Stimulated activated CD8-positive, alpha-beta memory T cell treated with anti-CD3 and anti-CD28 coated beads, Interleukin-12 subunit alpha, Interleukin-12 subunit beta, amount 100 ng/mL, for 1 hour (primary cell): Measurements from ENCODE around the gene SSBP2.
"Not testable (repeated sequence)": the region's sequence is repeated elsewhere in the genome, so short reads cannot be mapped to it uniquely, and the experiment has no call there.

Experiments used
- DNase-seq: peaks from one replicate; pipeline ENCODE4 v3.0.0-alpha.2; 2020; ENCODE audit warnings: low read depth

SSBP2 gene

GRCh38 chr5:81427566-81427965, 323.3 kb downstream of the SSBP2 start:
- DNase-seq = no peak

- no peak for DNase-seq
Measured at GRCh38 chr5:81426359-81427030, 324.4 kb downstream of the SSBP2 start.

DNA sequence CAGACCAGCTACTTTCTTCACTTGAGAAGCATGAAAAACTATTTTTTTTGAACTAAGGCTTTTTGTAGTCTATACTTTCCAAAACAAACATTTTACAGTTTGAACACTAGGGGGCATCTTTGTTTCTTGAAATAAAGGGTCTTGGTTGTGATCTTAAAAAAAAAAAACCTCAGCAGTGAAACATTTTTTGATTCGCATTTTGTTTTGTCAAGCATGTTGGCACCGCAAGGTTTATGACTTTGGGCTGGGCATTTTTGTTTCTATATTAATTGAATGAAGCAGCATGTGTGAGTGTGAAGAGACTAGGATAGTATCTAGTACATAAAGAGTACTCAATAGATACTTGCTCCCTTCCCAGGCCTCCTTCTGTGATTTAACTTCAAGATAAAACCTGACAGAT, 325.3 kb downstream of the SSBP2 start:
- no peak for DNase-seq

DNA sequence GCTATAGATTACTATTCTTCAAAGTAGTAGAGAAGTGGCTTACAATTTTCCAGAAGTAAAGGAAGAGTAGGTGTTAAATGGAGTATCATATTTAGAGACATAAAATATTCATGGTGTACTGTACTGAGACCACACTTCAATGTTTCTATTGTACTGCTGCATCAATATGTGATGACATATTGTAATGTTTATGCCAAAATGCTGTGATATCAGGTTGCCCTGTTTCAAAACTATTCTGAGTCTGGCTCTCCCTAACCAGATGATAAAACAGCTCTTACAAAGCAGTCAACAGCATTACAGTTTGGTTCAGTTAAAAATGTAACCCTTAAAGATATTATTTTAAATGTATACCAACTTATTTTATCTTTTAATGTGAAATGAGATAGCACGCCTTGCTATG, 326.2 kb downstream of the SSBP2 start:
- no peak for DNase-seq

DNA sequence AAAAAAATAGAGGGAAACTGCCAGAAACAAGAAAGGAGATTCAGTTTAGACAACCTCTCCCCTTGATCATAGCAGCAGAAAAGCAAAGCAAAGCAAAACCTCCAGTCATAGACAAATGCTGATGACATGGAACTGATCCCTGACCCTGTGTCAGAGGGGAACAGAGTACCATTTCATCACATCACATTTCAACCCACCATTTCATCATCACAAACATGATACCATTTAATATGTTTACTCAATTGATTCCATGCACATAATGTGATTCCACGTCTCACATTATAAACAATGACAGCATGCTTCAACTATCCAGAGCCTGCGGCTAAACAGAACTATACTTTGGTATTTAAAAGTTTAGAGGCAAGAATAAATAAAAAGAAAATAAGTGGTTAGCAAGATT, 328.2 kb downstream of the SSBP2 start:
- no peak for DNase-seq

- DNase-seq = no peak
Measured at GRCh38 chr5:81420039-81420667, 330.7 kb downstream of the SSBP2 start.

GRCh38 chr5:81418606-81419005, 332.3 kb downstream of the SSBP2 start:
- no peak for DNase-seq

DNA sequence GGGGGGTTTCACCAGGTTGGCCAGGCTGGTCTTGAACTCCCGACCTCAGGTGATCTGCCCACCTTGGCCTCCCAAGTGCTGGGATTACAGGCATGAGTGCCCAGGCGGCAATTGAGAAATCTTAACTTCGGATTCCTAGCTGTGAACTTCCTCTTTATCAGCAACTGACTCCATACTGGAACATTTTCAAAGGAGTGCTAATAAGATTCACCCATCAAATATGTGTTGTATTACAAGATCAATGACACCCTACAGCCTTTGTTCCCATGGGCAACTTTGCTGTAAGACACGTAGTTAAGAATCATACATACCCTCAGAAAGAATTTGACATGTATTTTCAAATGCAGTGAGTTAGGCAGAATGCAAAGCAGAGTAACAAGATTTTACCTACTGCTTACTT, 333.8 kb downstream of the SSBP2 start:
- DNase-seq = no peak

DNA sequence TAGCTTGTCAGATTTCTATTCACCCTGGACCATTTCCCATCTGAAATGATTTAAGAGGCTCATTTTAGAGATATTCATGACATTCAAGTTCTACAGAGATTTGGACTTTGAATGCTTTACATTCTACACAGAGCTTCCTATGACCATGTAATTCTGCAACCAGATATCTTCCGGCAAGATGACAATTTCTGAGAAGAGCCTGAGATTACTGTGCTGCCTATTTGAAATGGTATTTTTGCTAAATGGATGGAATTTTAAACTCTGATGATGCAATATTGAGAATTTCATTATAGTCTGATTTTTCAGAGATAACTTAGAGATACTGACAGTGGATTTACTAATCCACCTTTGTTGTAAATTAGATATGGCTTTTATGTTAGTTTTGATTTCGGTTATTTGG, 341.0 kb downstream of the SSBP2 start:
- no peak for DNase-seq

DNA sequence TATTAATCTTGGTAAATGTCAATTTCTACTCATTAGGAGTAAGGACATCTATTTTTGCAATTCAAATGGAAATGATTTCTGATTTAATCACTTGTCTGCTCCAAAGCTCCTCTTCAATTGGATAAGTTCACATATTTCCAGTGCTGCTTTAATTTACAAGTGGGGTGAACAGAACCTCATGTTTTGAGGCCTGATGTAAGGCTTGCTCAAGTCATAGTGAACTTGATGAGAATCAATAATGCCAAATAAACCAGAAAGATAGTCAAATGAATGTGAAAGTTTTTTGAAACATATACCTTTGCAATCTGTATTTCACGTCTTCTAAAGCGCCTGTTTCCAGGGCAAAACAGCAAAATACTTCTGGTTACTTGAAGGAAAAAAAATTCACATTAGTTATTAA, 341.5 kb downstream of the SSBP2 start:
- no peak for DNase-seq

GRCh38 chr5:81408496-81408895, 342.4 kb downstream of the SSBP2 start:
- no peak for DNase-seq

- not testable (repeated sequence) for DNase-seq
Measured at GRCh38 chr5:81407811-81408210, 343.1 kb downstream of the SSBP2 start.

- no peak for DNase-seq
Measured at GRCh38 chr5:81405126-81405891, 345.6 kb downstream of the SSBP2 start.

DNA sequence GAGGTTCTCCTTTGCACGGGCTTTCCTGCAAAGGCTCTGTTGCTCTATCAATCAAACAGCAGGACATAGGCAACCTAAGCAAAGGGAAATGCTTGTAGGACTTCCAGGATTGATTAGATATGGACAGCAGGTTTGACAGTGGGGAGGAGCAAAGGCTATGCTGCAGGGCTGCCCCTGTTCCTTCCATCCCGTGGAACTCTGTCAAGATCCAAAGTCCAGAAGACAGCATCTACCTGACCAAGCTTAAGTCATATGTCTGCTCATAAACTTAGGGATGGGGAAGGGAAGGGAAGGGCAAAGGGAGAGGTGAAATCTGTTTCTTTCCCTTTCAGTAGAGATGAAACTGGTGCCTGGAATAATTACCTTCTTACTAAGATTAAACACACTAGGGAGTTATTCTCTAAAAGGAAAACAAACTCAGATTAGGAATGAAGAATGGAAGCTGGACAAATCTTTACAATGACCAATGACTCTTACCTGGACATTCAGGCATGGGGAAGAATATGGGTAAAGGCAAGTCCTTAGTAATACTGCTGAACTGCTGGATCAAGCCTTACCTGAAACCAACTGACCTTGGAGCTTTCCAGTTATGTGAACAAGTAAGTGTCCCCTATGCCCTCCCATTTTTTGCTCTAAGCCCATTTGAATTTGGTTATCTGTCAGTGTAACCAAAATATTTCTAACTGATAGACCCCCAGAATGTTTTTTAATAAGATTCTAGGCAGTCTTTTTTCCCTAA, 348.5 kb downstream of the SSBP2 start:
- DNase-seq = no peak

- DNase-seq = no peak
Measured at GRCh38 chr5:81401266-81401665, 349.6 kb downstream of the SSBP2 start.

DNA sequence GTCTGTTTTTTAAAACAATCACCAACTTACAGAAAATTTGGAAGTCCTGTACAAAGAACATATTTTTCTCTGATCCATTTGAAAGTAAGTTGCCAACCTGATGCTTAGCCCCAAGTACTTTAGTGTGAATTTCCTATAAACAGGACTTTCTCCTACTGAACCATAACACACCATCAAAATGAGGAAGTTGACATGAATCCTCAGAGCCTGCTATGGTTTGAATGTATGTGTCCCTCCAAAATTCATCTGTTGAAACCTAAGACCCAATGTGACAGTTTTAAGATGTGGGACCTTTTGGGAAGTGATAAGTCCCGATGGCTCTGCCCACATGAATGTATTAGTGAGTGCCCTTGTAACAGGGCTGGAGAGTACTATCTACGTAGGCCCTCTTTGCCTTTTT, 350.5 kb downstream of the SSBP2 start:
- no peak for DNase-seq

- no peak for DNase-seq
Measured at GRCh38 chr5:81398741-81399140, 352.2 kb downstream of the SSBP2 start.

DNA sequence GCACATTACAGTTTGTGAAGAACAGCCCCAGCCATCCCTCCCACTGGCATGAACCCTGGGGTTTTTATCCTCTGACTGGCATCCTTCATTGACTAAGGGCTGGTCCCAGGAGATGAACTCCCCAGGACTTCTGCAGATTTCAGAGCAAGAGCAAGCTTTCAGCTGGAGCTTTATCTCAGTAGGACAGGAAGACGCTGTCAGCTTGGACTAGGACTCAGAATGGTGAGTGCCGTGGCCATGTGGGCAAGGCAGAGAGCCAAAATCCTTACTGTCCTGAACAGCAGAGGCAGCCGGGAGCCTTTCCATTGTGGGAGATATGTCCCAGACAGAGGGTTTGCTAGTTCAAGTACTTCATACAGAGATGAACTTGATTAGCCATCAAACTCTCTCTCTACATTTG, 353.7 kb downstream of the SSBP2 start:
- DNase-seq = no peak

- DNase-seq = no peak
Measured at GRCh38 chr5:81395262-81395661, 355.6 kb downstream of the SSBP2 start.

DNA sequence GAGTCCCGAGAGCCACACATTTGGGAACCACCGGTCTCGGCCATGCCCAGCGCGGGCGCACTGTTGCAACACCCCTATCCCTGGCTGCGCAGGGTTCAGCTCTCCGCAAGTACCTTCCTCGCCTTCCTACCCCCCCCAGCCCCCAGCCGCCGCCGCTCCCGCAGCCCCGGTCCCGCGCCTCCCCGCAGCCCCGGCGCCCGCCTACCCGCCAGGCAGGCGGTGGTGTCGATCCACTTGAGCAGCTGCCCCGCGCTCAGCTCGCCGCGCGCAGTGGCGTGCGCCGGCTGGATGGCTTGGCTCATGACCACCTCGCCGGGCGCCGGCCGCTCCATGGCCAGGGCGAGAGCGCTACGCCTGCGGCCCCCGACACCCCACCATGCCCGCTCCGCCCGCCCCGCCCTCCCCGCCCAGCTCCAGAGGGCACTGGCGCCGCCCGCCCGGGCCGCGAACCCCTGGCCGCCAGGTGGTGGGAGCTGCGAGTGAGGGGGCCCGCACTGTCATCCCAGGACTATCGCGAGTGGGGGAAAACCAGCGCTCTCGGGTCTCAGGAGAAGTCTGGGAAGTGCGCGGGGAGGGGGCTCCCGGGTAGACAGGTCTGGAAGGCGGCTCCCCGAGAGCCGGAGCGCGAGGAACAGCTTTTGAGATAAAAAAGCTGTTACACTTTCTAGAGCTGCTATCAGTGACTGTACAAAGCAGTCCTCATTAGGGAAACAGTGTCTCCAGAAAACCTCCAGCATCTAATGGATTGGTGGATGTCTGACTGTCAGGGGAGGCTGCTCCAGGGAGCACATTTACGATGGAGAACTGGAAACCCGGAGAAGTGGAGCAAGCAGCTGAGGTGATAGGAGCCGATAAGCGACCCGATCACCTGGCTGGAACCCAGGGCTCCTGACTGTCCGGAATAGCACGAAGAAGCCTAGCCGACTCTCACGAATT, 356.8 kb downstream of the SSBP2 start, which contains the start of gene ACOT12:
TSS of gene ACOT12 (minus strand) at position 352 of the 936 bp plus-strand sequence. CDS start at position 332, 20 bp downstream.
- no peak for DNase-seq

GRCh38 chr5:81393430-81393782, 357.5 kb downstream of the SSBP2 start:
- no peak for DNase-seq
